GM23248 (cell line): ENCODE results near the gene CORO2B.

ENCODE experiments used
- EZH2 ChIP-seq: fragments of 200-600 bp; sonication (generic); IDR thresholded peaks from 2 replicates; pipeline ENCODE4 v1.6.1; 2018; ENCODE audit warnings: antibody characterized with exemption, mild to moderate bottlenecking; ENCODE audit not compliant: insufficient read depth, poor library complexity, severe bottlenecking
- EZH2phosphoT487 ChIP-seq: fragments of 200-600 bp; sonication (generic); IDR thresholded peaks from 2 replicates; pipeline ENCODE4 v1.6.1; 2018; ENCODE audit warnings: antibody characterized with exemption, moderate library complexity, mild to moderate bottlenecking, low read depth; ENCODE audit not compliant: insufficient read depth

DNA sequence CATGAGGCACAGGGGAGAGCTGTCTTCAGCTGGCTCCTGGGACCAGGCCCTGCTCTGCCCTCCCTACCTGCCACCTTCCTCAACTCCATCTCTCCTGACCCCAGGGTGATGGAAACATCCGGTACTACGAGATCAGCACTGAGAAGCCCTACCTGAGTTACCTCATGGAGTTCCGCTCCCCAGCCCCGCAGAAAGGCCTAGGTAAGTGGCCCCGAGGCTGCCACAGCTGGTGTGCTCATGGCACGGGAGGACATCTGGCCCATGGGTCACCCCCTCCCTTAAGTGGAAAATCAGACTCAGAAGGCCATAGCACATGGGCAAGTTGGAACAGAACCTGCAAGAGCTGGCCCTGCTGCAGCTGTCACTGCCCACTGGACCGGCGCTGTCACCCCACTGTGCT lies 136.3 kb downstream of the CORO2B start:
- TF ChIP-seq EZH2, result no peak
- no peak for TF ChIP-seq EZH2phosphoT487
